Common myeloid progenitor, CD34-positive (primary cell): ENCODE data around the gene TTC28.

Experiments used
- CTCF ChIA-PET: fragments of 350-600 bp; sonication (Branson Sonifier 250); formaldehyde crosslinking; loops from one replicate; lab custom pipeline; 2021; ENCODE audit warnings: antibody characterized with exemption; lab: Charles Lee
- POLR2A ChIA-PET: fragments of 350-600 bp; sonication (Branson Sonifier 250); formaldehyde crosslinking; loops from one replicate; lab custom pipeline; 2021; ENCODE audit warnings: antibody characterized with exemption; lab: Charles Lee
- DNase-seq, 3 donors: peaks; one replicate each; pipeline versions ENCODE4 v3.0.0 to v3.0.0-alpha.2; 2013
- H3K27ac ChIP-seq, 2 experiments: 1 replicate in 1 of 2; 2 replicates in 1 of 2; pipeline ENCODE4 v1.7.0; 2013; ENCODE audit warnings: inconsistent platforms in 2 of 2, low read length in 2 of 2, mild to moderate bottlenecking in 2 of 2, low read depth in 1 of 2, moderate library complexity in 1 of 2; ENCODE audit not compliant: severe bottlenecking in 2 of 2, insufficient read depth in 1 of 2, poor library complexity in 1 of 2
- H3K27me3 ChIP-seq, 5 experiments: replicated peaks in 2 of 5; 1 replicate in 3 of 5; 2 replicates in 2 of 5; pipeline versions ENCODE4 v1.6.1 to v1.7.0; 2013; ENCODE audit warnings: low read length in 4 of 5, mild to moderate bottlenecking in 2 of 5, moderate library complexity in 2 of 5, inconsistent platforms in 1 of 5; ENCODE audit not compliant: insufficient read depth in 5 of 5, control insufficient read depth in 4 of 5
- H3K36me3 ChIP-seq, 4 experiments: 1 replicate in 2 of 4; 2 replicates in 2 of 4; pipeline versions ENCODE4 v1.6.1 to v1.7.0; 2013; ENCODE audit warnings: low read length in 3 of 4, control low read depth in 1 of 4, mild to moderate bottlenecking in 1 of 4; ENCODE audit not compliant: control insufficient read depth in 4 of 4, insufficient read depth in 4 of 4
- H3K4me1 ChIP-seq, 4 experiments: 1 replicate in 3 of 4; 2 replicates in 1 of 4; pipeline versions ENCODE4 v1.6.1 to v1.7.1; 2013; ENCODE audit warnings: low read length in 3 of 4, mild to moderate bottlenecking in 3 of 4, control low read depth in 1 of 4, inconsistent platforms in 1 of 4, moderate library complexity in 1 of 4; ENCODE audit not compliant: control insufficient read depth in 4 of 4, insufficient read depth in 4 of 4; ENCODE audit errors: control extremely low read depth in 1 of 4
- H3K4me3 ChIP-seq, 7 experiments: 1 replicate in 4 of 7; 2 replicates in 3 of 7; pipeline versions ENCODE4 v1.5.1 to v1.7.0; 2013; ENCODE audit warnings: mild to moderate bottlenecking in 7 of 7, low read length in 6 of 7, moderate library complexity in 6 of 7, inconsistent platforms in 2 of 7, low read depth in 2 of 7, control low read depth in 1 of 7; ENCODE audit not compliant: insufficient read depth in 4 of 7, control insufficient read depth in 1 of 7; ENCODE audit errors: extremely low read depth in 1 of 7
- H3K9me3 ChIP-seq, 5 experiments: 1 replicate in 4 of 5; 2 replicates in 1 of 5; pipeline versions ENCODE4 v1.6.1 to v1.7.1; 2013; ENCODE audit warnings: low read length in 4 of 5, mild to moderate bottlenecking in 2 of 5, inconsistent platforms in 1 of 5, low read depth in 1 of 5, moderate library complexity in 1 of 5; ENCODE audit not compliant: control insufficient read depth in 4 of 5, insufficient read depth in 2 of 5; ENCODE audit errors: control extremely low read depth in 1 of 5
- WGBS: methylation state at CpG from one replicate; pipeline ENCODE4 v1.1.5; 2013; ENCODE audit not compliant: insufficient coverage; 5-methylcytosine and 5-hydroxymethylcytosine counted together

TTC28 gene

DNA sequence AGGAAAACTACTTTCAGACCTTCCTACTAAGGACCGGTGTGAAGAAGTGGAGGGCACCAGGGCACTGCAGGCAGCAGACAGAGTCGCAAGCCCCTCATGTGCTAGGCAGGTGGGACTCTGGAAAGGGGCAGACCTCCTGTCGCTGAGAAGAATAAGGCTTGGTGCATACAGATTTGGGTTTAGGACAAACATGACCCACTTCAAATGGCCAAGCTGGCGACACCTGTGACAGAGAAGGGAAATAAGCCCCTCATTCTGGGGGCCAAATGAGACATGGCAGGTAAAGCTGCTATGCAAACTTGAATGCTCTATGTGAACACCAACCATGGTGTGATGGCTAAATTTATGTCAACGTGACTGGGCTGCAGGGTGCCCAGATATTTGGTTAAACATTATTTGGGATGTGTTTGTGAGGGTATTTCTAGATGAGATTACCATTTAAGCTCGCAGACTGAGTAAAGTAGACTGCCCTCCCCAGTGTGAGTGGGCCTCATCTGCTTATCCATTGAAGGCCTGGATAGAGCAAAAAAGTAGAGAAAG, 648.2 kb downstream of the TTC28 start:
- no peak for DNase-seq
- 98% methylated on average over 6 of the region's 6 CpGs for WGBS
- Histone ChIP-seq H3K4me1 (peaks cover 14 to 84% (median 60%) of the 10 kb centered on the region in 4 experiments), H3K9me3 (no peaks in the 10 kb centered on the region), H3K27ac (no peak overlapping the region), H3K27me3 (no peaks in the 10 kb centered on the region), H3K36me3 (no peaks in the 10 kb centered on the region), H3K4me3 (no peak overlapping the region)
- POLR2A ChIA-PET, result interaction anchor here (0.6 kb wide), 1 partner anchor 472 kb away, joined by 3 read pairs; no protein-coding TSS in a partner anchor
- CTCF ChIA-PET, result interaction anchor here (0.9 to 3.2 kb wide), 2 partner anchors 12 to 150 kb away, joined by 3 to 16 read pairs; no protein-coding TSS in a partner anchor

DNA sequence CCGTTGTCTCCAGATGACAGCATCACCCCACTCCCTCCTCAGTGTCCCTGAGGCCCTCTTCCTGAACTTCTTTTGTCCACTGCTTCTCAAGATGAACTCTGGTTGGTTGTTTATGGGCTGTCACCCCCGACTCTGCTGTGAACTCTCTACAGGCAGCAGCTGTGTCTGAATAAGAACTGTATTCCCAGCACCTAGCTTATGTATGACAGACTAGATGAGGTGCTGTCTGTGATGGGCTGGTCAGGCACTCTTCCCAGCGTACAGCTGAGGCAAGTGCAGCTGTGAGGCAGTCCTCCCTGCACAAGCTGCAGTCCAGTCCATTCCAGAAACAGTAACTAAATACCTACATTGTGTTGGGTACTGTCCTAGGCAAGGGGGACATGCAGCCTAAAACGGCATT, 649.2 kb downstream of the TTC28 start:
- DNase-seq, result no peak
- peaks cover 14 to 88% (median 62%) of the 10 kb centered on the region in 4 experiments for H3K4me1 ChIP-seq
- H3K36me3 ChIP-seq, result no peaks in the 10 kb centered on the region
- H3K27me3 ChIP-seq, result no peaks in the 10 kb centered on the region
- H3K9me3 ChIP-seq, result no peaks in the 10 kb centered on the region
- ChIA-PET CTCF (interaction anchor here (3.2 kb wide), 1 partner anchor 11 kb away, joined by 16 read pairs; no protein-coding TSS in a partner anchor), POLR2A (interaction anchor here (0.6 kb wide), 1 partner anchor 427 kb away, joined by 3 read pairs; no protein-coding TSS in a partner anchor)
- 81% methylated on average over 3 of the region's 4 CpGs for WGBS
- H3K4me3 ChIP-seq, result no peak overlapping the region
- H3K27ac ChIP-seq, result no peak overlapping the region

DNA sequence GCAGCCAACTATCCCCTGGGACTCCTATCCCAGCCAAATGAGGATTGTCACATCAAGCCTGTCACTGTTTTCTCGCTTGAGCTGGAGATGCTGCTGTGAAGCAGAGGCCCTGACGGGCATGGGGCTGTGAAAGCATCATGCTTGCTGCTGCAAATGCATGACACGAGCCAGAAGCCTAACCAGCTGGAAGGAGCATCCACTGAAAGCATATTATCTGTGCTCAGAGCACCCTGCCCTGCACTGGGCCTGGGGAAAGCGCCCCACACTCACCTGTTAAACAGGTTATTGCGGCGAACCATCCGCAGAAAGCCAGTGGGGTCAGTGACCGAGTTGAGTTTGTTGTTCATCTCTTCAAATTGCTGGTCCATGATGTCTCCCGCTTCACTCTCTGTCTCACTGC, 649.7 kb downstream of the TTC28 start:
- 96% methylated on average over 9 of the region's 9 CpGs for WGBS
- CTCF ChIA-PET, result interaction anchor here (0.8 to 3.2 kb wide), 2 partner anchors 11 to 22 kb away, joined by 3 to 16 read pairs; no protein-coding TSS in a partner anchor
- Histone ChIP-seq H3K4me3 (no peak overlapping the region), H3K27me3 (no peaks in the 10 kb centered on the region), H3K27ac (peak overlapping the region; percentile 66 to 82), H3K4me1 (peaks cover 10 to 83% (median 57%) of the 10 kb centered on the region in 4 experiments), H3K9me3 (no peaks in the 10 kb centered on the region), H3K36me3 (no peaks in the 10 kb centered on the region)
- POLR2A ChIA-PET, result no interaction called here
- DNase-seq, result no peak

DNA sequence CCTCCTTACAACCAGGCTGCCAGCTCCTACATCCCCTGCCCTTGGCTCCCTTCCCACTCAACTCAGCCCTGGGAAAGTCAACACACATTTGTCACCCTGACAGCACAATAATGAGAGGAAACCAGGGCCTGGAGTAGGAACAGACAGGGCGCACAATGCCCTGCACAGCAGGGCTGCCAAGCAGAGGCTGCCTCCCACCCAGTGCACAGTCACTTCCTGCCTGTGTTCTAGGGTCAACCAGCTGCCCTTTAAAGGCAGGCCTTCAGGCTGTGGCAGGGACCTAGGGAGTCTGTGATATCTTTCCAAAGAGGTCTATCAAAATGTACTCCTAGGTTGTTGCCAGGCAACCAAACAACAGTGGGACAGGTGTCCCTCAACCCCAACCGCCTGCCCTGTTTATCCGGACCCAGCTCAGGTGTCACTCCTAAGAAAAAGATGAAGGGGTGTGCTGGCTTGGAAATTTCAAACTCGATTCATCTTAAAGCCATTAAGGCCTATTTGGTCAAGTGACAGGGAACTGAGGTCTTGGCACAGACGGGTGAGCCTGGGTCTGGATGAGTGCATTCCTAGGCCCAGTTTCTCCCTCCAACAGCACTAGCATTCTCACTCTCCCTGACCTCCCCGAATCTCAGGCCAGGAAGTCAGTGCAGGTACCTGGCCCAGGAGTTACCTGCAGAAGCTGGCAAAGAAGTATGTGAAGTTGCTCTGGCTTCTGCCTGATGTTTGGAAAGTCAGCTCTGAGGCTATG, 650.3 kb downstream of the TTC28 start:
- ChIA-PET CTCF (interaction anchor here (0.8 to 3.2 kb wide), 4 partner anchors 10 to 567 kb away, joined by 3 to 16 read pairs (median 3); no protein-coding TSS in a partner anchor), POLR2A (no interaction called here)
- Histone ChIP-seq H3K4me3 (peak overlapping the region in 1 of 7 experiments; percentile 3), H3K4me1 (peaks cover 10 to 77% (median 51%) of the 10 kb centered on the region in 4 experiments), H3K36me3 (no peaks in the 10 kb centered on the region), H3K27ac (peak overlapping the region; percentile 66 to 82), H3K9me3 (no peaks in the 10 kb centered on the region), H3K27me3 (no peaks in the 10 kb centered on the region)
- peak; percentile 28 to 84 (median 74) for DNase-seq
- 45% methylated on average over 4 of the region's 6 CpGs for WGBS

DNA sequence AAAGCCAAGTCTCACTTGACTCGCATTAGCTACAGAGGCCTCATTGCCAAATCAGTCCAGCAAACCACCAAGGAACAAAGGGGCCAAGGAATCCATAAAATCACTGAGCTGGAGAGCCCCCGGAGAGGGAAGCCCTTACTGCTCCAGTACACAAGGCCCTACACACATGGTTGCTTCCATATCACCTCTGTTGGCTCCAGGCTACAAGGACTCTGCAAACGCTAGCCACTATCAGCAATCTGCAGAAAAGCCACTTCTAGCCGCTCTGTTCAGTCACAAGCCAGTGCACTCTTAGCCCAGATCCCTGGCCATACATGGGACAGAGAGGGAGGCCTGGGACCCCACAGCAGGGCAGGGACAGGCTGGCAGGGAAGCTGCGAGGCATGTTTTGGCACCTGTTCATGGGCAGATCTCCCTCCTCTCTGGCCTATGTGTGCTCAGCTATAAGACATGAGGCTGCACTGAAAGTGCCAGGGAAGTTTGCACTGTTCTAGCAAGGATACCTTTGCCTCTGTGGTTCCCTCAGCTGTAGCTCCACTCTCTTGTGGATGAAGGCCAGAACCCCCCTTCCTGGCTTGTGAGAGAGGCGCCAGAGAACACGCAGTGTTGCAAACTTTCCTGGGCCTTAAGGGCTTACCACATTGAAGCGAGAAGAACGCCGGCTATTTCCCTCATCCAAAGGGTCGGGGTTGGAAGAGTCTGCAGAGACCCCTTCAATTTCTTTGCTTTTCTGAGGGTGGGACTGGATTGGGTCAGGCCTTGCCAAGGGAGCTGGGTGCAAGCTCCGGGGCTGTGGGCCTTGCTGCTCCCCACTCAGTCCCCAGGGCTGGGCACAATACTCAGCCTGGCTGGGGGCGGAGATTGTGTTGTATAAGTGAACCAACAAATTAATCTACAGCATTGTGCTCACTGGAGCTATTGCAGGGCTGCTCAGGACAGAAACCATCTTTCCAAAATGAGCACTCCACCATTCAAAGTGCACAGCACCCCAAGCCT, 651.9 kb downstream of the TTC28 start:
- 62% methylated on average over 10 of the region's 13 CpGs for WGBS
- H3K36me3 ChIP-seq, result no peaks in the 10 kb centered on the region
- H3K4me3 ChIP-seq, result no peak overlapping the region
- ChIA-PET CTCF (interaction anchor here (1.0 to 3.2 kb wide), 5 partner anchors 9 to 141 kb away, joined by 3 to 16 read pairs (median 3); no protein-coding TSS in a partner anchor), POLR2A (no interaction called here)
- no peaks in the 10 kb centered on the region for H3K9me3 ChIP-seq
- DNase-seq, result no peak
- H3K27me3 ChIP-seq, result no peaks in the 10 kb centered on the region
- H3K4me1 ChIP-seq, result peaks cover 7 to 61% (median 40%) of the 10 kb centered on the region in 4 experiments
- no peak overlapping the region for H3K27ac ChIP-seq

DNA sequence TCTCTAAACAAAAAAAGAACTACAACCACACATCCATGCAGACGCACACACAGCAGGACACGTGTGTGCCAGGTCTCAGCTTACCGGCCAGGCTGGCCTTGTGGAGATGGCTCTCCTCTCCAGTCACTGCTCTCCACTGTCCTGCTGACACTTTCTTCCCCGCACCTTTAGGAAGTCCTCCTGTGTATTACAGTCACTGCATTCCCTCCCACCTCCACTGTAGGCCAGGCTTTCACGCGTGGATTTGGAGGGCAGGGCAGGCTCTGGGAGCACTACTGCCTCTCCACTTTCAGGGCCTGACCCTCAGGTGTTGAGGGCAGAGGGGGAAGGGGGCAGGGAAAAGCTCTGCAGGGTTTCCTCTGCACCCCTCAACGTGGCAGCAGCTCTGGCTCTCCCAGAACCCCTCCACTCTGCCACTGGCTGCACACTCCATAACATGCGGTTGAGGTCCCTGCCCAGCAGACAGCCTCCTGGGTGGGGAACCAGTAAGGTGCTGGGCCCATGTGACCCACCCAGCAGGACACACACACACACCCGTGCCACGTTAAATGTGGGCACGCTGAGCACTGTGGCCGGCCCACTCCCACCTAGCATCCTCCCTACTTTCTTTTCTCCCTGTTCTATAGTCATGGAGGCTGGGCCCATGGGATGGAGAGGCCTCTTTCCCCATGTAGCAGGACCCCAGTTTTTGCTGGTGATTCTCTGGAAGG, 653.6 kb downstream of the TTC28 start:
- ChIA-PET POLR2A (no interaction called here), CTCF (no interaction called here)
- H3K36me3 ChIP-seq, result no peaks in the 10 kb centered on the region
- H3K27ac ChIP-seq, result no peak overlapping the region
- DNase-seq, result no peak
- peaks cover 5 to 52% (median 39%) of the 10 kb centered on the region in 4 experiments for H3K4me1 ChIP-seq
- H3K9me3 ChIP-seq, result no peaks in the 10 kb centered on the region
- H3K4me3 ChIP-seq, result no peak overlapping the region
- H3K27me3 ChIP-seq, result no peaks in the 10 kb centered on the region
- 95% methylated on average over 7 of the region's 12 CpGs for WGBS
